Pancreas (tissue), 10 donors: ENCODE results near the gene SYNGR1. TPM values are rescaled to one million over a fixed set of nuclear protein-coding genes. Genes with fewer than 3 reads are reported as not detected.
"Not testable (repeated sequence)": the region's sequence is repeated elsewhere in the genome, so short reads cannot be mapped to it uniquely, and the experiment has no call there.

ENCODE experiments used
- ATAC-seq, 4 donors: fragments of 200-7000 bp; cut with Tn5 transposase; one replicate each; pipeline versions ENCODE4 v1.8.0 to v1.9.1; 2020; ENCODE audit warnings: mild to moderate bottlenecking in 4 of 4, moderate library complexity in 4 of 4
- DNase-seq, 6 donors: peaks; one replicate each; pipeline ENCODE4 v3.0.0-alpha.2; 2020
- FAIRE-seq: peaks from 2 replicates; lab custom pipeline; 2012; peaks lifted over from hg19 to GRCh38; lab: Jason Lieb, UNC
- H3K27ac ChIP-seq, 4 donors: fragments of 200-600 bp; sonication (generic); 1 replicate in 3 of 4; 2 replicates in 1 of 4; pipeline versions ENCODE4 v1.5.0 to v1.8.0; 2020
- H3K27me3 ChIP-seq, 4 donors: fragments of 200-600 bp; one replicate each; pipeline ENCODE4 v1.8.0; 2021
- H3K36me3 ChIP-seq, 3 donors: fragments of 200-600 bp; sonication (generic) in 1 of 3; one replicate each; pipeline versions ENCODE4 v1.5.0 to v1.8.0; 2020 to 2021
- H3K4me1 ChIP-seq, 3 donors: fragments of 200-600 bp; one replicate each; pipeline ENCODE4 v1.8.0; 2021
- H3K4me3 ChIP-seq, 4 donors: fragments of 200-600 bp; sonication (generic) in 2 of 4; one replicate each; pipeline versions ENCODE4 v1.5.0 to v1.8.0; 2020 to 2021
- H3K9me3 ChIP-seq, 4 donors: fragments of 200-600 bp; one replicate each; pipeline ENCODE4 v1.8.0; 2021
- WGBS, 2 donors: extraction: QIAGEN DNeasy Blood & Tissue Kit; methylation state at CpG; one replicate each; pipeline ENCODE4 v1.1.7; 2013; 5-methylcytosine and 5-hydroxymethylcytosine counted together
- intact Hi-C, 3 donors: fragments of 100-400 bp; cut with DNase I; formaldehyde crosslinking; loops; one replicate each; pipeline versions ENCODE4 v1.11.1 to v1.14.2; 2022
- polyA plus RNA-seq, 2 donors: library from polyadenylated mRNA; stranded (reverse); fragments of 200-250 nt; gene quantifications; one replicate each; pipeline ENCODE4 v1.2.3, GENCODE V29; 2013
- total RNA-seq, 6 donors: library from RNA; stranded (reverse); fragmentation: NEBNext Ultra II Directional in 4 of 6; extraction: Animal tissue kit (Norgen Biotek cat#: 25700) in 4 of 6; gene quantifications; one replicate each; pipeline versions ENCODE4 v1.2.1 to v1.2.4, GENCODE V29; 2021 to 2023
- TF ChIP-seq, protein P1 (sequence below), 4 donors: fragments of 200-600 bp; sonication (generic) in 3 of 4; IDR thresholded peaks; one replicate each; pipeline versions ENCODE4 v1.5.0 to v1.8.0; 2021; ENCODE audit warnings: antibody characterized with exemption in 4 of 4
- donor health status: healthy with polysubstance abuse.
- donor health status: DM: no; HTN: no; CAD: no; lungs with moderate emphysema.
- donor health status: DM: no; HTN: no; CAD: no.
- donor health status: control.
- donor health status: control.
- donor health status: Bipolar disorder and iron deficiency.
- donor health status: DM: yes; HTN: yes; CAD: no.
- donor health status: DM: no; HTN: no; CAD: no.
- donor health status: DM: no; HTN: no; CAD: no.
- donor health status: DM: yes; HTN: yes; CAD: no.

The SYNGR1 gene
- total and polyA plus RNA-seq, 8 donors: 12.2 to 26.8 (median 16.5) TPM

DNA sequence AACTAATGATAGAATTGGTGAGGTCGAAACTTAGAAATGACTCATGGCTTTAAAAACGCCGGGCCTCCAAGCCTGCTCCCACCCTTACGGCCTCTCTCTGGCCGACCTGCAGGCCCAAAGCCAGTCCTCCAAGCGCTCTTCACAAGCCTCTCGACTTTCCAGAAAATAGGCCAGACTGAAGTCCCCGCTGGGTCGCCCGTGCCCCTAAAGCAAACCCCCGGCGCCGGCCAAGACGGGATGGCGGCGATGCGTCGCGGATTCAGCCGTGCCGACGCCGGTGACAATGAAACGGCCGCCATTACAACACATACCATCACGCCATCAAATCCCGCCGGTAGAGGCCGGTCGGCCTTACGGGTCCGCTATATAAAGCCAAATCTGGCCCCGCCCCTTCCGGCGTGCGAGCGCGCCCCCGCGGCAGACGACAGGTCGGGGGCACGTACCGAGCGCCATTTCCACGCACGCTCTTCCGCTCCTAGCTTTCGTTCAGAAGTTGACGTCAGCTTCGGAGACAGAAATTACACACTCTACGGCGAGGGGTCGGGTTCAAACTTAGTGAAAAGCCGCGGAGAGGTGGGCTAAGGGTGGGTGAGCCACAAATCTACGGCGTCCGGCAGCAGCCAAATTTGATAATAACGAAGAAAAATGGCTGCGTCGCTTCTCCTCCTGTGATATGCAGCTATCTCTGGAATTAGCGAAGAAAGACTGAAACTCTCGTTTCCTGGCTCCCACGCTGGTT is 30.3 kb upstream of the SYNGR1 start, which contains the start of gene RPL3:
Gene RPL3, minus strand, starts transcription at position 340 of the 739 bp plus-strand sequence. Its CDS starts 26 bp downstream, at position 314.
- H3K27me3 ChIP-seq: no peaks in the 10 kb centered on the region
- intact Hi-C loops: loop anchor here in 1 of 3 donors (10.0 kb wide), 1 partner anchor 205 kb away; the partner anchor contains the start of gene ATF4
- DNase-seq: peak; percentile 93 to 98 (median 98)
- TF ChIP-seq, protein P1, sequence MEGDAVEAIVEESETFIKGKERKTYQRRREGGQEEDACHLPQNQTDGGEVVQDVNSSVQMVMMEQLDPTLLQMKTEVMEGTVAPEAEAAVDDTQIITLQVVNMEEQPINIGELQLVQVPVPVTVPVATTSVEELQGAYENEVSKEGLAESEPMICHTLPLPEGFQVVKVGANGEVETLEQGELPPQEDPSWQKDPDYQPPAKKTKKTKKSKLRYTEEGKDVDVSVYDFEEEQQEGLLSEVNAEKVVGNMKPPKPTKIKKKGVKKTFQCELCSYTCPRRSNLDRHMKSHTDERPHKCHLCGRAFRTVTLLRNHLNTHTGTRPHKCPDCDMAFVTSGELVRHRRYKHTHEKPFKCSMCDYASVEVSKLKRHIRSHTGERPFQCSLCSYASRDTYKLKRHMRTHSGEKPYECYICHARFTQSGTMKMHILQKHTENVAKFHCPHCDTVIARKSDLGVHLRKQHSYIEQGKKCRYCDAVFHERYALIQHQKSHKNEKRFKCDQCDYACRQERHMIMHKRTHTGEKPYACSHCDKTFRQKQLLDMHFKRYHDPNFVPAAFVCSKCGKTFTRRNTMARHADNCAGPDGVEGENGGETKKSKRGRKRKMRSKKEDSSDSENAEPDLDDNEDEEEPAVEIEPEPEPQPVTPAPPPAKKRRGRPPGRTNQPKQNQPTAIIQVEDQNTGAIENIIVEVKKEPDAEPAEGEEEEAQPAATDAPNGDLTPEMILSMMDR (IDR thresholded peaks at IDR 0.05): peak in 1 of 4 donors; percentile 7
- H3K4me3 ChIP-seq: peak within 1 kb of the TSS; percentile 57 to 84 (median 77)
- FAIRE-seq: peak; percentile 94
- peaks cover 14 to 27% (median 20%) of the 10 kb centered on the region in 3 donors for H3K36me3 ChIP-seq
- peaks cover 0 to 31% (median 25%) of the 10 kb centered on the region in 3 donors for H3K4me1 ChIP-seq
- no peaks in the 10 kb centered on the region for H3K9me3 ChIP-seq
- 0% methylated on average over 64 to 65 of the region's 65 CpGs for WGBS, 2 donors
- H3K27ac ChIP-seq: peak within 1 kb of the TSS; percentile 92 to 100 (median 96)
- ATAC-seq: peak; percentile 78 to 88 (median 82)

- whole genome bisulfite sequencing, 2 donors: 89 to 91% methylated on average over 24 of the region's 24 CpGs
- intact Hi-C loops, H3K9me3 ChIP-seq, DNase-seq, H3K27me3 ChIP-seq, ATAC-seq, FAIRE-seq: not testable (repeated sequence)
- Histone ChIP-seq H3K27ac (peak overlapping the region; percentile 92 to 100 (median 96)), H3K4me1 (peaks cover 0 to 19% (median 14%) of the 10 kb centered on the region in 3 donors), H3K36me3 (peaks cover 3 to 16% (median 8%) of the 10 kb centered on the region in 3 donors), H3K4me3 (peak overlapping the region in 2 of 4 donors; percentile 57 to 72)
Observed at GRCh38 chr22:39320616-39321029, 29.2 kb upstream of the SYNGR1 start.

DNA sequence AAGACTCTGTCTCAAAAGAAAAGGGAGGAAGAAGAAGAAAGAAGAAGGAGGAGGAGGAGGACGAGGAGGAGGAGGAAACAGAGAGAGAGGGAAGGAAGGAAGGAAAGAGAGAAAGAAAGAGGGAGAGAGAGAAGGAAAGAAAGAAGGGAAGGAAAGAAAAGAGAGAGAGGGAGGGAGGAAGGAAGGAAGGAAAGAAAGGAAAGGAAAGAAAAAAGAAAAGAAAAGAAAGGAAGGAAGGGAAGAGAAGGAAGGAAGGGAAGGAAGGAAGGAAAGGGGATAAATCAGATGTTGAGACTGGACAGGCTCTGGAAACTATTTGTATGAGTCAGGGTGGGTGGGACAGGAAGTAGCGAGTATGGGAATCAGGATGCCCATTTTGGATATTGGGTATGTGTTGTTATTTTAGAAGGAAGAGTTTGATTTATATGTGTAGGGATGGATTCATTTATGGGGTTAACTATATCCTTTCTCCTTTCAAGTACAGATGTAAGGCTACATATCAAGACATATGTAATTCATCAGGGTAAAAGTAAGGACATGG is 24.3 kb upstream of the SYNGR1 start:
- Histone ChIP-seq H3K27ac (no peak overlapping the region), H3K9me3 (no peaks in the 10 kb centered on the region), H3K27me3 (no peaks in the 10 kb centered on the region), H3K4me1 (no peaks in the 10 kb centered on the region), H3K4me3 (no peak overlapping the region), H3K36me3 (no peaks in the 10 kb centered on the region)
- FAIRE-seq: no peak
- DNase-seq: no peak
- intact Hi-C loops: no loop called here
- 77 to 78% methylated on average over 2 of the region's 2 CpGs for WGBS, 2 donors
- ATAC-seq: no peak
- TF ChIP-seq, protein P1 (IDR thresholded peaks at IDR 0.05): no peak

- Histone ChIP-seq H3K27me3 (no peaks in the 10 kb centered on the region), H3K4me3 (no peak overlapping the region), H3K9me3 (no peaks in the 10 kb centered on the region), H3K36me3 (no peaks in the 10 kb centered on the region), H3K4me1 (peaks cover 0 to 20% (median 14%) of the 10 kb centered on the region in 3 donors), H3K27ac (no peak overlapping the region)
- 80 to 93% methylated on average over 18 of the region's 18 CpGs for WGBS, 2 donors
- intact Hi-C loops: no loop called here
- DNase-seq (no peak), FAIRE-seq (no peak), ATAC-seq (no peak)
- TF ChIP-seq, protein P1 (IDR thresholded peaks at IDR 0.05): no peak
Observed at GRCh38 chr22:39327995-39328754, 21.6 kb upstream of the SYNGR1 start.

DNA sequence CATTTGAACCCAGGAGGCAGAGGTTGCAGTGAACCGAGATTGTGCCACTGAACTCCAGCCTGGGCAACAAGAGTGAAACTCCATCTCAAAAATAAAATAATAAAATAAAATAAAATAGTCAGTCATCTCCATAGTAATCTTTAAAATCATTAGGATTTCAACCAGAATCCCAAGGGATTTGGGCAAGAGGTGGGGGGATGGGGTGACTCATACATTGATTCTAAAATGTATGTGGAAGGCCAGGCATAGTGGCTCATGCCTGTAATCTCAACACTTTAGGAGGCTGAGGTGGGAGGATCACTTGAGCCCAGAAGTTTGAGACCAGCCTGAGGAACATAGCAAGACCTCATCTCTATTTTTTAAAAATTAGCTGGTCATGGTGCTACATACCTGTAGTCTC is 19.2 kb upstream of the SYNGR1 start:
- WGBS, 2 donors: 96 to 100% methylated on average over 1 of the region's 1 CpG

More for the DNA sequence above, 19.2 kb upstream of the SYNGR1 start:
- H3K36me3 ChIP-seq, H3K27ac ChIP-seq, H3K4me3 ChIP-seq, ATAC-seq, DNase-seq, FAIRE-seq, H3K27me3 ChIP-seq, H3K9me3 ChIP-seq, intact Hi-C loops: not testable (repeated sequence)
- H3K4me1 ChIP-seq: peaks cover 12 to 30% (median 29%) of the 10 kb centered on the region in 3 donors
